ENCODE results near the gene C16orf89.
"Not testable (repeated sequence)": the region's sequence is repeated elsewhere in the genome, so short reads cannot be mapped to it uniquely, and the experiment has no call there.

The C16orf89 gene

GRCh38 chr16:5090592-5090991, 24.8 kb upstream of the C16orf89 start:
- not testable (repeated sequence) for H3K9me3 Mint-ChIP-seq; H3K27ac Mint-ChIP-seq; H3K36me3 Mint-ChIP-seq (ENCODE audit: low read depth); H3K4me3 Mint-ChIP-seq; DNase-seq (ENCODE audit: low spot score); H3K27me3 Mint-ChIP-seq (ENCODE audit: low read depth); H3K4me1 Mint-ChIP-seq (ENCODE audit: low read depth)

- H3K36me3 Mint-ChIP-seq (ENCODE audit: low read depth); H3K9me3 Mint-ChIP-seq; DNase-seq (ENCODE audit: low spot score); H3K4me1 Mint-ChIP-seq (ENCODE audit: low read depth); H3K27ac Mint-ChIP-seq; H3K4me3 Mint-ChIP-seq; H3K27me3 Mint-ChIP-seq (ENCODE audit: low read depth): not testable (repeated sequence)
Measured at GRCh38 chr16:5089911-5090555, 24.3 kb upstream of the C16orf89 start.

GRCh38 chr16:5088936-5089335, 23.2 kb upstream of the C16orf89 start:
- not testable (repeated sequence) for H3K4me1 Mint-ChIP-seq (ENCODE audit: low read depth); H3K27me3 Mint-ChIP-seq (ENCODE audit: low read depth); H3K27ac Mint-ChIP-seq; H3K4me3 Mint-ChIP-seq; H3K9me3 Mint-ChIP-seq; DNase-seq (ENCODE audit: low spot score)
- H3K36me3 Mint-ChIP-seq (ENCODE audit: low read depth): peaks cover 19% of the 10 kb centered on the region

DNA sequence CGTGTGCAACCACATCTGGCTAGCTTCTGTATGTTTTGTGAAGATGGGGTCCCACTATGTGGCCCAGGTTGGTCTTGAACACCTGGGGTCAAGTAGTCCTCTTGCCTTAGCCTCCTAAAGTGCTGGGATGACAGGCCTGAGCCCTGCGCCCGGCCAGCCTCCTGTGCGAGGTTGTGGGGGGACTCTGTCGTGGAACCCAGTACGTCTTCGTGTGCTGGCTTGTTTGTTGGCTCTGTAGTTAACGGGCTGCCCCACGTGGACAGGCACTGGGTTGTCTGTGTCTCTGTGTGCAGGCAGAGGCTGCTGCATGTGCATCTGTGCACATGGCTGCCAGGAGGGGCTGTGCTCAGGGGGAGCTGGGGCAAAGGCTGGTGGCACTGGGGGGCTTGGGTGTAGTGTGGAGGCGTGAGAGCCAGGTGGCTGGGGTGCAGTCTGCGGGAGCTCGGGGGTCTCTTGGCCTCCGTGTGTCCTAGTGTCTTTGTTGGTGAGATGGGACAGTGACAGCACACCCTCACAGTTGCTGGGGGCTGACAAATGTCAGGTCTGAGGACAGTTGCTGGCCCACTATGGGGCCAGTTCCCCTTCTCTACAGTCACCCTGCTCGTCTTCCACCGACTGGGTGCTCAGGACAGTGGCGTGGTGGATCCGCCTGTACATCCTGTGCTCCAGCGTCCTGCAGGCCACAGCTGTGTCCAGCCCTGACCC, 22.5 kb upstream of the C16orf89 start:
- H3K27ac Mint-ChIP-seq: not testable (repeated sequence)

GRCh38 chr16:5085716-5086115, 20.0 kb upstream of the C16orf89 start:
- not testable (repeated sequence) for H3K4me3 Mint-ChIP-seq, H3K27ac Mint-ChIP-seq, H3K9me3 Mint-ChIP-seq

More for the DNA sequence above, 22.5 kb upstream of the C16orf89 start:
- H3K27me3 Mint-ChIP-seq (ENCODE audit: low read depth); H3K9me3 Mint-ChIP-seq; H3K4me3 Mint-ChIP-seq; DNase-seq (ENCODE audit: low spot score); H3K4me1 Mint-ChIP-seq (ENCODE audit: low read depth): not testable (repeated sequence)
- H3K36me3 Mint-ChIP-seq (ENCODE audit: low read depth): peaks cover 22% of the 10 kb centered on the region

GRCh38 chr16:5084802-5085201, 19.0 kb upstream of the C16orf89 start:
- not testable (repeated sequence) for H3K4me1 Mint-ChIP-seq (ENCODE audit: low read depth); H3K9me3 Mint-ChIP-seq; H3K4me3 Mint-ChIP-seq; H3K27ac Mint-ChIP-seq; H3K27me3 Mint-ChIP-seq (ENCODE audit: low read depth)
- peaks cover 22% of the 10 kb centered on the region for H3K36me3 Mint-ChIP-seq (ENCODE audit: low read depth)
- peak; percentile 23 for DNase-seq (ENCODE audit: low spot score)

More at GRCh38 chr16:5085716-5086115, 20.0 kb upstream of the C16orf89 start:
- H3K36me3 Mint-ChIP-seq (ENCODE audit: low read depth): peaks cover 21% of the 10 kb centered on the region
- not testable (repeated sequence) for H3K4me1 Mint-ChIP-seq (ENCODE audit: low read depth); H3K27me3 Mint-ChIP-seq (ENCODE audit: low read depth); DNase-seq (ENCODE audit: low spot score)

DNA sequence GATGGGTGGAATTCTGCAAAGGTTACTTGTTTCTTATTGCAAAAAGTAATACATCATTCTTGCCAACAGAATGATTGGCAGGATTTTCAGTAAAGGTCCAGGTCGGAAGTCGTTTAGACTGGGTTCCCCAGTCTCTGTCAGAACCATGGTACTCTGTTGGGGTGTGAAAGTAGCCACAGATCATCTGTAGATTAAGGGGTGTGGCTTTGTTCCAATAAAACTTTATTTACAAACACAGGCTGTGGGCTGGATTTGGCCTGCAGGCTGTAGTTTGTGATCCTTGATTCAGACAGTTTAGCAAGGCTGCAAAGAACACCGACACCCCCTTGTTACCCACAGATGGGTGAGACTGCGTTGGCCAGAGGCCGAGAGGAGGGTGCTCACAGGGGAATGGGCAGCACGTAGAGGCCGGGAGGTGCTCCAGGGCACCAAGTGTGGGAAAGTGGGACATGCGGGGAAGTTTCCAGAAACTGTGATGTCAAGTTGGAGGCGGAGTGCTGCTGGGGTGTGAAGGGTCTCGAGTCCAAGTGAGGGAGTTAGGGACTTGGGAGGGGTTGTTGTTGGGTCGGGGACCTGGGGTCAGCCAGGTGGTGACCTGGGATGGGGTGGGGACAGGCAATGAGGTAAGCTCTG, 18.5 kb upstream of the C16orf89 start:
- H3K4me1 Mint-ChIP-seq (ENCODE audit: low read depth); DNase-seq (ENCODE audit: low spot score); H3K4me3 Mint-ChIP-seq; H3K9me3 Mint-ChIP-seq; H3K27me3 Mint-ChIP-seq (ENCODE audit: low read depth); H3K27ac Mint-ChIP-seq: not testable (repeated sequence)
- peaks cover 24% of the 10 kb centered on the region for H3K36me3 Mint-ChIP-seq (ENCODE audit: low read depth)

GRCh38 chr16:5083646-5084045, 17.9 kb upstream of the C16orf89 start:
- not testable (repeated sequence) for H3K27ac Mint-ChIP-seq; H3K4me3 Mint-ChIP-seq; H3K4me1 Mint-ChIP-seq (ENCODE audit: low read depth); H3K9me3 Mint-ChIP-seq; DNase-seq (ENCODE audit: low spot score); H3K27me3 Mint-ChIP-seq (ENCODE audit: low read depth)
- H3K36me3 Mint-ChIP-seq (ENCODE audit: low read depth): peaks cover 24% of the 10 kb centered on the region

GRCh38 chr16:5080996-5081395, 15.2 kb upstream of the C16orf89 start:
- H3K27ac Mint-ChIP-seq; DNase-seq (ENCODE audit: low spot score); H3K27me3 Mint-ChIP-seq (ENCODE audit: low read depth); H3K4me3 Mint-ChIP-seq; H3K4me1 Mint-ChIP-seq (ENCODE audit: low read depth); H3K9me3 Mint-ChIP-seq: not testable (repeated sequence)
- peaks cover 27% of the 10 kb centered on the region for H3K36me3 Mint-ChIP-seq (ENCODE audit: low read depth)

GRCh38 chr16:5080461-5080860, 14.7 kb upstream of the C16orf89 start:
- not testable (repeated sequence) for DNase-seq (ENCODE audit: low spot score); H3K4me1 Mint-ChIP-seq (ENCODE audit: low read depth); H3K9me3 Mint-ChIP-seq; H3K27me3 Mint-ChIP-seq (ENCODE audit: low read depth); H3K27ac Mint-ChIP-seq; H3K4me3 Mint-ChIP-seq
- H3K36me3 Mint-ChIP-seq (ENCODE audit: low read depth): peaks cover 28% of the 10 kb centered on the region

DNA sequence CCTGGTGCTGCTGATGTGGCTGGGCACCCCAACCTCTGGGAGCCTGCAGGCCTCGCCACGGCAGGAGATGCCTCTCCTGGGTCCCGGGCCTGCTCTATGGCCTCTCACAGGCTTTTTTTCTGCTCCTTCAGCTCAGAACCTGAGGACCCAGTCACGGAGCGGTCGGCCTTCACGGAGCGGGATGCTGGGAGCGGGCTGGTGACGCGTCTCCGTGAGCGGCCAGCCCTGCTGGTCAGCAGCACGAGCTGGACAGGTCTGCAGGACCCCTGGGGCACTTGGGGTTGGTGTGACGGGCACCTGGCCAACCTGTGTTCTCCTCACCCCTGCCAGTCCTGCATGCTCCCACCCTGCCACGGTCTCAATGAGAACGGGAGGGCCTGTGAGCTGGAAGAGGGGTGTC, 12.9 kb upstream of the C16orf89 start:
- DNase-seq (ENCODE audit: low spot score): no peak
- H3K27me3 Mint-ChIP-seq (ENCODE audit: low read depth): no peaks in the 10 kb centered on the region
- no peaks in the 10 kb centered on the region for H3K4me1 Mint-ChIP-seq (ENCODE audit: low read depth)
- H3K9me3 Mint-ChIP-seq: no peaks in the 10 kb centered on the region
- H3K27ac Mint-ChIP-seq: no peak overlapping the region
- no peak overlapping the region for H3K4me3 Mint-ChIP-seq
- H3K36me3 Mint-ChIP-seq (ENCODE audit: low read depth): peaks cover 23% of the 10 kb centered on the region

DNA sequence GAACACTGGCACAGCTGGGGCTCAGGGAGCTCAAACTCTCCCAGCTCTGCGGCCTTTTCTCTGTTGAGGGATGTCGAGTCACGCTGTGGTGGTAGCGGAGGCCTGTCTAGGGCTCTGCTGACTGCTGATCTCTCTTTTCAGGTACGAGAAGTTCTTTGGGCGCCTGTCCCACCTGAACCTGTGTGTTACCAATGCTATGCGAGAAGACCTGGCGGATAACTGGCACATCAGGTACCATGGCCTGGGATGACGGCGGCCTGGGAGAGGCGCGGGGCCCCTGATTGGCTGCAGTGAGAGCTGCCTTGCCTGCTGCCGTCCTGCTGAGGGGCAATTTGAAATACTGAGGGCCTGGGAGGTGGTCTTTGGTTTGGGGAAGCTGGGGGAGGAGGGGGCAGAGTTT, 11.5 kb upstream of the C16orf89 start:
- H3K27me3 Mint-ChIP-seq (ENCODE audit: low read depth): no peaks in the 10 kb centered on the region
- H3K9me3 Mint-ChIP-seq: no peaks in the 10 kb centered on the region
- peaks cover 22% of the 10 kb centered on the region for H3K36me3 Mint-ChIP-seq (ENCODE audit: low read depth)
- no peak overlapping the region for H3K27ac Mint-ChIP-seq
- no peak for DNase-seq (ENCODE audit: low spot score)
- H3K4me1 Mint-ChIP-seq (ENCODE audit: low read depth): peaks cover 12% of the 10 kb centered on the region
- no peak overlapping the region for H3K4me3 Mint-ChIP-seq

DNA sequence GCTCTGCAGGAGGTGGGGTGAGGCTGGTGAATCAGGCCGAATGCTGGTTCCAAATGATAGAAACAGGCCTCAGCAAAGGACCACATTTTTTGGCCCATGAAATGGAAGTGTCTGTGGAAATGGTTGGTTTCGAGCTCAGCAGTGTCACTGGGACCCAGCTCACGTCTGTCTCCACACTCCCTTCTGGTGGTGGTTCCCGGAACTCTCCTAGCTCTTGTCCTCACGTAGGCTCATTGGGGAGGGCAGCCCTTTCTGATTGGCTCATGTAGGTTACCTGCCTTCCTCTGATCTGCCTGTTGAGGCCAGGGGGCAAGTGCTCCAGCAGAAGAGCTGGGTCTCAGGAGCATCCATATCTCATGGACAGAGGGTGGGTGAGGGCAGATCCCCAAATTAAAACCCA, 9.9 kb upstream of the C16orf89 start:
- Mint-ChIP-seq H3K9me3 (no peaks in the 10 kb centered on the region), H3K27me3 (ENCODE audit: low read depth) (no peaks in the 10 kb centered on the region), H3K4me3 (no peak overlapping the region), H3K36me3 (ENCODE audit: low read depth) (peaks cover 19% of the 10 kb centered on the region), H3K27ac (no peak overlapping the region), H3K4me1 (ENCODE audit: low read depth) (peaks cover 20% of the 10 kb centered on the region)
- DNase-seq (ENCODE audit: low spot score): no peak

GRCh38 chr16:5073771-5074170, 8.0 kb upstream of the C16orf89 start:
- H3K27me3 Mint-ChIP-seq (ENCODE audit: low read depth); DNase-seq (ENCODE audit: low spot score); H3K4me3 Mint-ChIP-seq; H3K9me3 Mint-ChIP-seq; H3K27ac Mint-ChIP-seq: not testable (repeated sequence)
- peaks cover 16% of the 10 kb centered on the region for H3K36me3 Mint-ChIP-seq (ENCODE audit: low read depth)
- H3K4me1 Mint-ChIP-seq (ENCODE audit: low read depth): peaks cover 20% of the 10 kb centered on the region

Data from T-helper 2 cell treated with Interferon-gamma antibody and Interleukin-4, amounts not matched to agents 5 μg/mL and 100 μg/mL, for 36 hours (primary cell).